Activated B cell treated with CpG ODN at 0.5 μM for 24 hours (primary cell): ENCODE measurements around the gene HS6ST3. TPM values are rescaled to one million over a fixed set of nuclear protein-coding genes. Genes with fewer than 3 reads are reported as not detected.

Experiments used
- ATAC-seq: fragments of 200-7000 bp; cut with Tn5 transposase; one replicate; pipeline ENCODE4 v1.10.0; 2021; ENCODE audit warnings: low read depth, mild to moderate bottlenecking, moderate library complexity
- CTCF ChIA-PET: fragments of 350-600 bp; sonication (Branson Sonifier 250); formaldehyde crosslinking; loops from one replicate; lab custom pipeline; 2021; ENCODE audit warnings: antibody characterized with exemption; lab: Charles Lee
- POLR2A ChIA-PET: fragments of 350-600 bp; sonication (Branson Sonifier 250); formaldehyde crosslinking; loops from one replicate; lab custom pipeline; 2021; ENCODE audit warnings: antibody characterized with exemption; lab: Charles Lee
- DNase-seq: peaks from one replicate; pipeline ENCODE4 v3.0.0; 2022
- H3K27ac Mint-ChIP-seq: one replicate; pipeline ENCODE4 v1.8.0; 2020; ENCODE audit warnings: mixed read lengths
- H3K27me3 Mint-ChIP-seq: one replicate; pipeline ENCODE4 v1.8.0; 2021; ENCODE audit warnings: mixed read lengths
- H3K36me3 Mint-ChIP-seq: one replicate; pipeline ENCODE4 v1.8.0; 2021; ENCODE audit warnings: low read depth, mixed read lengths
- H3K4me1 Mint-ChIP-seq: one replicate; pipeline ENCODE4 v1.8.0; 2021; ENCODE audit warnings: mixed read lengths
- H3K4me3 Mint-ChIP-seq: one replicate; pipeline ENCODE4 v1.8.0; 2020; ENCODE audit warnings: mild to moderate bottlenecking, mixed read lengths
- H3K9me3 Mint-ChIP-seq: one replicate; pipeline ENCODE4 v1.8.0; 2020; ENCODE audit warnings: mixed read lengths
- intact Hi-C: fragments of 100-400 bp; cut with micrococcal nuclease; formaldehyde crosslinking; loops from one replicate; pipeline ENCODE4 v1.15.1; 2024
- total RNA-seq: library from RNA; stranded (reverse); gene quantifications from 2 replicates; pipeline ENCODE4 v1.2.3, GENCODE V29; 2022
- TF ChIP-seq, protein P1 (sequence below): fragments of 200-600 bp; IDR thresholded peaks from one replicate; pipeline ENCODE4 v1.8.0; 2022; ENCODE audit warnings: antibody characterized with exemption, mild to moderate bottlenecking

The HS6ST3 gene
- total RNA-seq, 1 donor from 2014 or later: not detected

DNA sequence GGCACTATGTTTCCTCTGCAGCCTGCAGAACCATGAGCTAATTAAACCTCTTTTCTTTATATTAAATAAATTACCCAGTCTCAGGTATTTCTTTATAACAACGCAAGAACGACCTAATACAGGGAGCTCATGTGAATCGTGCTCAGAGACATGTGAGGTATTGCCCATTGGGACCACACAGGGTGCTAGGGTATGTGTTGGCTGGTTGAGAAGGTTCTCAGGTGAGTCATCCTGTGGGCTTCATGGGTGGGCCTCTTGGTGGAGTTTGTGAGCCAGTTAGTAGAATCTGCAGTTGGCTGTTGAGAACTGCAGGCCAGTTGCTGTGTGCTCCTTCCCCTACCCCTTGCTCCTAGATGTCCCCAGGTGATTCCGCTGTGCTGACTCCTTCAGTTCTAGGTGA is 163.0 kb downstream of the HS6ST3 start:
- Mint-ChIP-seq H3K27ac (no peak overlapping the region), H3K27me3 (no peaks in the 10 kb centered on the region), H3K4me1 (no peaks in the 10 kb centered on the region), H3K9me3 (peaks cover 5% of the 10 kb centered on the region), H3K4me3 (no peak overlapping the region), H3K36me3 (no peaks in the 10 kb centered on the region)
- intact Hi-C loops: no loop called here
- TF ChIP-seq, protein P1, sequence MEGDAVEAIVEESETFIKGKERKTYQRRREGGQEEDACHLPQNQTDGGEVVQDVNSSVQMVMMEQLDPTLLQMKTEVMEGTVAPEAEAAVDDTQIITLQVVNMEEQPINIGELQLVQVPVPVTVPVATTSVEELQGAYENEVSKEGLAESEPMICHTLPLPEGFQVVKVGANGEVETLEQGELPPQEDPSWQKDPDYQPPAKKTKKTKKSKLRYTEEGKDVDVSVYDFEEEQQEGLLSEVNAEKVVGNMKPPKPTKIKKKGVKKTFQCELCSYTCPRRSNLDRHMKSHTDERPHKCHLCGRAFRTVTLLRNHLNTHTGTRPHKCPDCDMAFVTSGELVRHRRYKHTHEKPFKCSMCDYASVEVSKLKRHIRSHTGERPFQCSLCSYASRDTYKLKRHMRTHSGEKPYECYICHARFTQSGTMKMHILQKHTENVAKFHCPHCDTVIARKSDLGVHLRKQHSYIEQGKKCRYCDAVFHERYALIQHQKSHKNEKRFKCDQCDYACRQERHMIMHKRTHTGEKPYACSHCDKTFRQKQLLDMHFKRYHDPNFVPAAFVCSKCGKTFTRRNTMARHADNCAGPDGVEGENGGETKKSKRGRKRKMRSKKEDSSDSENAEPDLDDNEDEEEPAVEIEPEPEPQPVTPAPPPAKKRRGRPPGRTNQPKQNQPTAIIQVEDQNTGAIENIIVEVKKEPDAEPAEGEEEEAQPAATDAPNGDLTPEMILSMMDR: no peak
- ChIA-PET POLR2A (no interaction called here), CTCF (no interaction called here)
- DNase-seq: no peak
- no peak for ATAC-seq

DNA sequence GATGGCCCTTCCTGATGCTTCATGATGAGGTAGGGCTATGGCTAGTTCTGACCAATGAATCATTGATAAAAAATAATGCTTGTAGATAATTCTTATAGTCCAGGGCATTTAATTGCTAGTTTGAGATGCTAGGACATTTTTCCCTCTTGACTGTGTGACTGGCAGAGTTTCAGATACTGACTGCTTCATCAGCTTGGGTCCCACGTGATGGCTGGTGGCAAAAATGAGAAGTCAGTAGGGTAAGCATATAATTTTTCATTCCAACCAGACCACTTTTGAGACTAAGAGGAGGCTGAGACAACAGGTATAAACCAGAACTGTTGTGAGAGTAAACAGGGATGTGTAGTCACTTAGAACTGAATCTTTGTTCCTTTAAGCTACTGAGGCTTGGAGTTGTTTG is 183.3 kb downstream of the HS6ST3 start:
- Mint-ChIP-seq H3K27ac (no peak overlapping the region), H3K4me1 (no peaks in the 10 kb centered on the region), H3K4me3 (no peak overlapping the region), H3K27me3 (no peaks in the 10 kb centered on the region), H3K36me3 (no peaks in the 10 kb centered on the region), H3K9me3 (peaks cover 3% of the 10 kb centered on the region)
- ATAC-seq (no peak), DNase-seq (no peak)
- TF ChIP-seq, protein P1: no peak
- ChIA-PET POLR2A (no interaction called here), CTCF (no interaction called here)
- intact Hi-C loops: no loop called here

DNA sequence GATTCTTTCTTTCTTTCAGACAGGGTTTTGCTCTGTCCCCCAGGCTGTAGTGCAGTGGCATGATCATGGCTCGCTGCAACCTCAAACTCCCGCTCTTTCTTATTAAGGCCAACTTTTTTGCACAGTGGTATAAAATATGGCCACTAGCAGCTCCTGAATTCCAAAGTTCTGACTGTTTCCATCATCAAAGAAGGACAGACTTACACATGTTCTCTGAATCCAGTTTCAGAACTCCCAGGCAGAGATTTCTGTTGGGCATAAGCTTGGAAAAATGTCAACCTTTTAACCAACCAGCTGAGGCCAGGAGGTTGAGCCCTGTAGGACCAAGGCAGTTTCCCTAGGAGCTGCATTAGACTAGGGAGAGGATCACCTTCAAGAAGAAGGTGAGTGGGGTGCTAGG is 184.1 kb downstream of the HS6ST3 start:
- Mint-ChIP-seq H3K4me3 (no peak overlapping the region), H3K27ac (no peak overlapping the region), H3K27me3 (no peaks in the 10 kb centered on the region), H3K4me1 (no peaks in the 10 kb centered on the region), H3K36me3 (no peaks in the 10 kb centered on the region), H3K9me3 (peaks cover 3% of the 10 kb centered on the region)
- CTCF ChIA-PET: no interaction called here
- POLR2A ChIA-PET: no interaction called here
- no peak for ATAC-seq
- intact Hi-C loops: no loop called here
- TF ChIP-seq, protein P1: no peak
- no peak for DNase-seq

DNA sequence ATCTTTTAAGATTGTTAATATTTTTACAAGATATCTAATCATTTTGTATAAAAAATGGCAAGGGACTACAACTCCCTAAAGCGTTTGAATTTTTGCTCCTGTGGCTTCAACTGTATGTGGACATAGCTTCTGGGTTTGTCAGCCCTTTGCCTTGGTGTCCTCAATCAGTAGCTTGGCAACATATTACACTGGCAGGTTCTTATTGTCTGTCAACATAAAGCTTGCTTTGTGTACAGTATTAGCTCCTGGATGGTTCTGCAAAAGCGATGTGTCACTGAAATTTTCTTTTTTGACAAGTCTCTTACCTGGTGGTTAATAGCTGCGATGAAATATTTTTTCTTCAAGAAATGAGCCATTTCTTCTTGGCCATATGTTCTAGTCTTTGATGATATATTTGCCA is 190.0 kb downstream of the HS6ST3 start:
- Mint-ChIP-seq H3K27me3 (no peaks in the 10 kb centered on the region), H3K4me1 (no peaks in the 10 kb centered on the region), H3K9me3 (peaks cover 3% of the 10 kb centered on the region), H3K4me3 (no peak overlapping the region), H3K27ac (no peak overlapping the region), H3K36me3 (no peaks in the 10 kb centered on the region)
- intact Hi-C loops: no loop called here
- no peak for DNase-seq
- TF ChIP-seq, protein P1: no peak
- POLR2A ChIA-PET: no interaction called here
- no peak for ATAC-seq
- CTCF ChIA-PET: no interaction called here

DNA sequence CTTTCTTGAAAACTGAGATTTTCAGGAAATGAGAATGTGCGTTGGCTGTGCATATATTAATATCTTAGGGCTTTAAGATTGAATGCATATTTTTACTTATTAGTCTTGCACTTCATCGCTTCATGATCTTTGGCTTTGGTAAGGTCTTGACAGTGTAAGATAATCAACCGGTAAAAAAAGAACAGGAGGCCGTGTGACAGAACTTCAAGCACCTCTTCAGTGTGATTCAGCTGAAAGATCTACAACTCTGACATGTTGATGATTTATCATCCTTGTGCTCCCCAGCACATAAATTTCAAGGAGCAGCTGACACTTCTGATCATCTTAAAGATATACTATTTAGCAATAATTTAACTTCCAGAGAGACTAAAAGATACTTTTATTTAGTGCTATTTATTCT is 195.1 kb downstream of the HS6ST3 start:
- Mint-ChIP-seq H3K27me3 (no peaks in the 10 kb centered on the region), H3K36me3 (no peaks in the 10 kb centered on the region), H3K9me3 (no peaks in the 10 kb centered on the region), H3K4me3 (no peak overlapping the region), H3K27ac (no peak overlapping the region), H3K4me1 (no peaks in the 10 kb centered on the region)
- DNase-seq: no peak
- TF ChIP-seq, protein P1: no peak
- intact Hi-C loops: no loop called here
- POLR2A ChIA-PET: no interaction called here
- ATAC-seq: no peak
- CTCF ChIA-PET: no interaction called here
